K562 (cell line): ENCODE results near the gene CLIC1. TPM values are rescaled to one million over a fixed set of nuclear protein-coding genes. Genes with fewer than 3 reads are reported as not detected.

Experiments
- ATAC-seq: fragments of 200-7000 bp; cut with Tn5 transposase; 3 replicates; pipeline ENCODE4 v1.9.1; 2020; ENCODE audit warnings: moderate library complexity
- BruUV-seq: library from RNA; stranded (reverse); fragments of 400-500 nt; replicated peaks from 2 replicates; lab custom pipeline; 2021; lab: Mats Ljungman, UMichigan
- CTCF ChIA-PET: fragments of 300-600 bp; formaldehyde crosslinking; extraction: SDS; loops from one replicate; lab custom pipeline; 2021; ENCODE audit warnings: low intra/inter-chr PET ratio; lab: Yijun Ruan, JAX
- POLR2A ChIA-PET: fragments of 300-600, 350-650 bp; sonication (Branson Sonifier 250); formaldehyde crosslinking; extraction: SDS; loops from one replicate; lab custom pipeline; 2021; ENCODE audit warnings: antibody characterized with exemption, inconsistent platforms; lab: Yijun Ruan, JAX
- DNase-seq, 4 experiments: peaks; one replicate each; pipeline versions ENCODE4 v3.0.0 to v3.0.0-alpha.2; 2011 to 2018; ENCODE audit warnings: low spot score in 3 of 4, mixed read lengths in 3 of 4; ENCODE audit errors: extremely low read depth in 1 of 4
- FAIRE-seq: peaks from 2 replicates; lab custom pipeline; 2011; peaks lifted over from hg19 to GRCh38; lab: Jason Lieb, UNC
- H2AFZ ChIP-seq: 2 replicates; pipeline ENCODE4 v1.6.0; 2011; ENCODE audit warnings: low read depth, low read length, control low read depth, inconsistent platforms
- H3K27ac ChIP-seq: fragments of 200-600 bp; 3 replicates; pipeline ENCODE4 v1.8.0; 2011; ENCODE audit warnings: low read depth, mild to moderate bottlenecking, control low read depth, inconsistent platforms, low read length, moderate library complexity, mixed read lengths; ENCODE audit errors: extremely low read depth
- H3K27me3 ChIP-seq, 2 experiments: fragments of 300-600 bp in 1 of 2; 2 replicates in 1 of 2; 3 replicates in 1 of 2; pipeline versions ENCODE4 v1.6.0 to v1.8.0; 2011; ENCODE audit warnings: inconsistent platforms in 2 of 2, low read length in 2 of 2, mild to moderate bottlenecking in 1 of 2, mixed read lengths in 1 of 2, moderate library complexity in 1 of 2; ENCODE audit not compliant: control insufficient read depth in 2 of 2, insufficient read depth in 2 of 2
- H3K36me3 ChIP-seq: fragments of 300-600 bp; 3 replicates; pipeline ENCODE4 v1.8.0; 2011; ENCODE audit warnings: mild to moderate bottlenecking, low read length, inconsistent platforms; ENCODE audit not compliant: control insufficient read depth, insufficient read depth
- H3K4me1 ChIP-seq, 2 experiments: fragments of 200-600 bp in 1 of 2; replicated peaks in 1 of 2; 2 replicates in 1 of 2; 3 replicates in 1 of 2; pipeline versions ENCODE4 v1.5.1 to v1.8.0; 2011; ENCODE audit warnings: inconsistent platforms in 2 of 2, low read length in 2 of 2, mild to moderate bottlenecking in 1 of 2, mixed read lengths in 1 of 2, moderate library complexity in 1 of 2; ENCODE audit not compliant: control insufficient read depth in 2 of 2, insufficient read depth in 2 of 2
- H3K4me2 ChIP-seq: 2 replicates; pipeline ENCODE4 v1.6.1; 2011; ENCODE audit warnings: low read length, control low read depth, inconsistent platforms, mixed read lengths; ENCODE audit not compliant: insufficient read depth
- H3K4me3 ChIP-seq: fragments of 200-600 bp; sonication (generic), shearing (Covaris generic); 2 replicates; pipeline ENCODE4 v1.5.1; 2016; ENCODE audit warnings: control low read depth, inconsistent platforms
- H3K79me2 ChIP-seq: fragments of 200-600 bp; 3 replicates; pipeline ENCODE4 v1.8.0; 2011; ENCODE audit warnings: low read length, inconsistent platforms; ENCODE audit not compliant: control insufficient read depth, insufficient read depth
- H3K9ac ChIP-seq, 2 experiments: 2 replicates each; pipeline versions ENCODE4 v1.6.0 to v1.6.1; 2011; ENCODE audit warnings: low read depth in 2 of 2, low read length in 2 of 2, control low read depth in 1 of 2, inconsistent platforms in 1 of 2, mild to moderate bottlenecking in 1 of 2, mixed read lengths in 1 of 2; ENCODE audit not compliant: insufficient read depth in 1 of 2
- H3K9me1 ChIP-seq: one replicate; pipeline ENCODE4 v1.6.0; 2011; ENCODE audit warnings: inconsistent platforms, mild to moderate bottlenecking, low read length, moderate library complexity; ENCODE audit not compliant: control insufficient read depth, insufficient read depth
- H3K9me3 ChIP-seq: replicated peaks from 2 replicates; pipeline ENCODE4 v1.5.1; 2011; ENCODE audit warnings: low read depth, low read length, inconsistent platforms; ENCODE audit not compliant: control insufficient read depth, insufficient read depth
- H4K20me1 ChIP-seq: replicated peaks from 2 replicates; pipeline ENCODE4 v1.6.1; 2011; ENCODE audit warnings: low read length, inconsistent platforms, mixed read lengths; ENCODE audit not compliant: control insufficient read depth, insufficient read depth
- AFF1 ChIP-seq, 2 experiments: fragments of 450-650 bp; IDR thresholded peaks; 2 replicates each; pipeline ENCODE4 v1.6.1; 2018; ENCODE audit warnings: mild to moderate bottlenecking in 2 of 2, low read depth in 1 of 2; ENCODE audit not compliant: partially characterized antibody in 2 of 2
- ARHGAP35 ChIP-seq: fragments of 450-650 bp; IDR thresholded peaks from 2 replicates; pipeline ENCODE4 v1.6.1; 2018; ENCODE audit not compliant: partially characterized antibody
- ELF2 ChIP-seq: fragments of 250-450 bp; sonication (Bioruptor Pico); IDR thresholded peaks from 2 replicates; pipeline ENCODE4 v1.5.0; 2021; ENCODE audit warnings: mild to moderate bottlenecking
- HDAC6 ChIP-seq: IDR thresholded peaks from 2 replicates; pipeline ENCODE4 v1.6.1; 2012; ENCODE audit warnings: low read depth, mild to moderate bottlenecking, control low read depth, inconsistent platforms, low read length, moderate library complexity
- HMGN3 ChIP-seq: IDR thresholded peaks from 2 replicates; pipeline ENCODE4 v1.6.1; 2011; ENCODE audit warnings: borderline replicate concordance, low read depth, mild to moderate bottlenecking, mixed read lengths, low read length; ENCODE audit not compliant: insufficient read length; ENCODE audit errors: extremely low read depth
- MIER1 ChIP-seq: fragments of 450-650 bp; IDR thresholded peaks from 2 replicates; pipeline ENCODE4 v1.6.1; 2016; ENCODE audit warnings: antibody characterized with exemption, mild to moderate bottlenecking, low read depth
- PATZ1 ChIP-seq: fragments of 250-450 bp; sonication (Bioruptor Pico); IDR thresholded peaks from 2 replicates; pipeline ENCODE4 v1.5.0; 2020; ENCODE audit warnings: mild to moderate bottlenecking, borderline replicate concordance
- RBM22 ChIP-seq: fragments of 200-400 bp; formaldehyde crosslinking; IDR thresholded peaks from 2 replicates; pipeline ENCODE4 v1.6.1; 2018; ENCODE audit warnings: low read length, low read depth; ENCODE audit not compliant: poor library complexity, severe bottlenecking
- WHSC1 ChIP-seq: IDR thresholded peaks from one replicate; pipeline ENCODE4 v1.6.1; 2012; ENCODE audit warnings: low read length, control low read depth, inconsistent platforms
- WGBS: fragments of 100-300 bp; shearing (Covaris generic); methylation state at CpG from one replicate; pipeline ENCODE4 v1.1.6; 2016; ENCODE audit warnings: low coverage, mixed read lengths; ENCODE audit not compliant: insufficient coverage; ENCODE audit errors: missing lambda C conversion rate; 5-methylcytosine and 5-hydroxymethylcytosine counted together
- in situ Hi-C: fragments of 300-500 bp; cut with MboI; formaldehyde crosslinking; loops from 4 replicates; pipeline ENCODE4 v1.15.0; 2018; ENCODE audit warnings: inconsistent platforms, mixed read lengths
- intact Hi-C: fragments of 100-400 bp; cut with micrococcal nuclease; formaldehyde crosslinking; loops from 2 replicates; pipeline ENCODE4 v1.14.2; 2022
- polyA plus RNA-seq, 8 experiments: library from polyadenylated mRNA; depleted of rRNA in 4 of 8; stranded (reverse) in 5 of 8; unstranded in 3 of 8; fragments of >200 nt; fragmentation: Nextera tagmentation in 2 of 8; fragmentation: Illumina TruSeq in 1 of 8; extraction: Ambion mirVana in 2 of 8; extraction: Trizol in 1 of 8; gene quantifications; 2 replicates each; pipeline versions ENCODE4 v1.2.1 to v1.2.3, GENCODE V29; 2011 to 2014; ENCODE audit warnings: inconsistent platforms in 1 of 8, missing spikeins in 1 of 8
- total RNA-seq, 7 experiments: library from RNA; depleted of rRNA in 6 of 7; stranded (reverse); fragments of >200 nt in 6 of 7; fragmentation: Illumina TruSeq in 2 of 7; extraction: Trizol in 2 of 7; gene quantifications; 2 replicates each; pipeline versions ENCODE4 v1.2.1 to v1.2.3, GENCODE V29; 2011 to 2021; ENCODE audit warnings: low replicate concordance in 1 of 7
- TF ChIP-seq, protein P1 (sequence below): fragments of 150-350 bp; IDR thresholded peaks from 2 replicates; pipeline ENCODE4 v1.6.1; 2014; ENCODE audit warnings: low read depth, mild to moderate bottlenecking, low read length, borderline replicate concordance
- TF ChIP-seq, protein P2 (sequence below): fragments of 450-650 bp; IDR thresholded peaks from 2 replicates; pipeline ENCODE4 v1.6.1; 2016; ENCODE audit warnings: low read depth, mild to moderate bottlenecking, moderate library complexity

The CLIC1 gene
- total and polyA plus RNA-seq, 9 of the 15 experiments (the other 6 are each of a cell fraction or from before 2014, with no cell fraction given), result 1,267 to 2,419 (median 1,808) TPM

GRCh38 chr6:31761343-31761742 lies 25.0 kb upstream of the CLIC1 start:
- DNase-seq (no peak), FAIRE-seq (no peak), ATAC-seq (no peak)
- 0 out of 4 replicates have a peak overlapping the region, but pooled peaks of 1 of the 2 experiments have one; percentile 6 for H3K9ac ChIP-seq
- no peaks in the 10 kb centered on the region for H3K9me3 ChIP-seq
- intact Hi-C loops, result no loop called here
- WGBS, result 79% methylated on average over 8 of the region's 8 CpGs
- no peak overlapping the region for H3K4me3 ChIP-seq
- peaks cover 63% of the 10 kb centered on the region for H3K36me3 ChIP-seq
- BruUV-seq, result TSS peak; percentile 4
- no peak overlapping the region for H3K4me2 ChIP-seq
- peaks cover 0 to 17% of the 10 kb centered on the region in 2 experiments; a peak in 3 of 5 replicates for H3K4me1 ChIP-seq
- POLR2A ChIA-PET, result interaction anchor here (0.6 to 6.6 kb wide), 12 partner anchors 8 to 70 kb away, joined by 3 to 85 read pairs (median 4); partner anchors contain the start of genes CLIC1, HSPA1B, MSH5 and VARS1
- H3K27me3 ChIP-seq, result no peaks in the 10 kb centered on the region
- H4K20me1 ChIP-seq, result no peaks in the 10 kb centered on the region
- CTCF ChIA-PET, result no interaction called here
- no peaks in the 10 kb centered on the region for H3K79me2 ChIP-seq
- H2AFZ ChIP-seq, result no peak overlapping the region
- H3K27ac ChIP-seq, result no peak overlapping the region
- no peaks in the 10 kb centered on the region for H3K9me1 ChIP-seq
- in situ Hi-C loops, result no loop called here
- peak; percentile 81 for TF ChIP-seq RBM22
- TF ChIP-seq AFF1 (IDR thresholded peaks at IDR 0.05; ENCODE audit: low read depth in 1 of 2, partially characterized antibody in 2 of 2), result no peak
- TF ChIP-seq HDAC6, result 0 out of 2 replicates have a peak, but pooled peaks have one; percentile 31
- TF ChIP-seq MIER1, result no peak
- no peak for TF ChIP-seq ELF2 (CRISPR knock-in tag)
- no peak for TF ChIP-seq WHSC1
- TF ChIP-seq PATZ1, result no peak
- TF ChIP-seq, protein P1, sequence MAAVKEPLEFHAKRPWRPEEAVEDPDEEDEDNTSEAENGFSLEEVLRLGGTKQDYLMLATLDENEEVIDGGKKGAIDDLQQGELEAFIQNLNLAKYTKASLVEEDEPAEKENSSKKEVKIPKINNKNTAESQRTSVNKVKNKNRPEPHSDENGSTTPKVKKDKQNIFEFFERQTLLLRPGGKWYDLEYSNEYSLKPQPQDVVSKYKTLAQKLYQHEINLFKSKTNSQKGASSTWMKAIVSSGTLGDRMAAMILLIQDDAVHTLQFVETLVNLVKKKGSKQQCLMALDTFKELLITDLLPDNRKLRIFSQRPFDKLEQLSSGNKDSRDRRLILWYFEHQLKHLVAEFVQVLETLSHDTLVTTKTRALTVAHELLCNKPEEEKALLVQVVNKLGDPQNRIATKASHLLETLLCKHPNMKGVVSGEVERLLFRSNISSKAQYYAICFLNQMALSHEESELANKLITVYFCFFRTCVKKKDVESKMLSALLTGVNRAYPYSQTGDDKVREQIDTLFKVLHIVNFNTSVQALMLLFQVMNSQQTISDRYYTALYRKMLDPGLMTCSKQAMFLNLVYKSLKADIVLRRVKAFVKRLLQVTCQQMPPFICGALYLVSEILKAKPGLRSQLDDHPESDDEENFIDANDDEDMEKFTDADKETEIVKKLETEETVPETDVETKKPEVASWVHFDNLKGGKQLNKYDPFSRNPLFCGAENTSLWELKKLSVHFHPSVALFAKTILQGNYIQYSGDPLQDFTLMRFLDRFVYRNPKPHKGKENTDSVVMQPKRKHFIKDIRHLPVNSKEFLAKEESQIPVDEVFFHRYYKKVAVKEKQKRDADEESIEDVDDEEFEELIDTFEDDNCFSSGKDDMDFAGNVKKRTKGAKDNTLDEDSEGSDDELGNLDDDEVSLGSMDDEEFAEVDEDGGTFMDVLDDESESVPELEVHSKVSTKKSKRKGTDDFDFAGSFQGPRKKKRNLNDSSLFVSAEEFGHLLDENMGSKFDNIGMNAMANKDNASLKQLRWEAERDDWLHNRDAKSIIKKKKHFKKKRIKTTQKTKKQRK, result no peak
- TF ChIP-seq ARHGAP35, result no peak
- TF ChIP-seq HMGN3, result no peak
- TF ChIP-seq, protein P2, sequence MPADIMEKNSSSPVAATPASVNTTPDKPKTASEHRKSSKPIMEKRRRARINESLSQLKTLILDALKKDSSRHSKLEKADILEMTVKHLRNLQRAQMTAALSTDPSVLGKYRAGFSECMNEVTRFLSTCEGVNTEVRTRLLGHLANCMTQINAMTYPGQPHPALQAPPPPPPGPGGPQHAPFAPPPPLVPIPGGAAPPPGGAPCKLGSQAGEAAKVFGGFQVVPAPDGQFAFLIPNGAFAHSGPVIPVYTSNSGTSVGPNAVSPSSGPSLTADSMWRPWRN, result no peak
